Fibroblast of skin of right biceps (primary cell): ENCODE results near the gene ABCC10.
"Not testable (repeated sequence)": the region's sequence is repeated elsewhere in the genome, so short reads cannot be mapped to it uniquely, and the experiment has no call there.

Source experiments
- DNase-seq: peaks from one replicate; pipeline ENCODE4 v3.0.0-alpha.2; 2013

The ABCC10 gene

DNA sequence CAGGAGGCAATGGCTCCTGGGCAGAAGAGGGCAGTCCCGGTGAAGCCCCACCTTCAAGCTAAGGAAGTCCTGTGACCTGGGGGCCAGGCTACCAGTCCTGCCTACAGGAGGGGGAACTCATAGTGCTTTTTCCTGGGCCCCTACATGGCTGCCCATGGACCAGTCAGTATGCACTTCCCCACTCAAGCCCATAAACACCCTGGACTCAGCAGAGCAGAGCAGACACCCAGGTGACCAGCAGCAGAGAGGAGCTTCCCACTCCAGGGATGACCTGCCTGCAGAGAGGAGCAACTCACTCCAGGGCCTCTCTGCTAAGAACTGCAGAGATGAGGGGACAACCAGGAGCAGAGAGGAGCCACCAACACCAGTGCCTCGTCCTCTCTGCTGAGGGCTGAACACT, 14.3 kb upstream of the ABCC10 start:
- DNase-seq: no peak

- DNase-seq: not testable (repeated sequence)
Observed at GRCh38 chr6:43415275-43415674, 12.1 kb upstream of the ABCC10 start.

GRCh38 chr6:43416935-43417334, 10.4 kb upstream of the ABCC10 start:
- no peak for DNase-seq

- no peak for DNase-seq
Observed at GRCh38 chr6:43420012-43420709, 7.2 kb upstream of the ABCC10 start.

DNA sequence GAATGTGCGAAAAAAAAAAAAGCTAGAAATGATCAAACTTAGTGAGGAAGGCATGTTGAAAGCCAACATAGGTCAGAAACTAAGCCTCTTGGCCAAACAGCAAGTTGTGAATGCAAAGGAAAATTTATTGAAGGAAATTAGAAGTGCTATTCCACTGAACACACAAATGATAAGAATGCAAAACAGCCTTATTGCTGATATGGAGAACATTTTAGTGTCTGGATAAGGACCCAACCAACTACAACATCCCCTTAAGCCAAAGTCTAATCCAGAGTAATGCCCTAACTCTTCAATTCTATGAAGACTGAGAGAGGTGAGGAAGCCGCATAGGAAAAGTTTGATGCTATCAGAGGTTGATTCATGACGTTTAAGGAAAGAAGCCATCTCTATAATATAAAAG, 5.5 kb upstream of the ABCC10 start:
- no peak for DNase-seq

- DNase-seq: not testable (repeated sequence)
Observed at GRCh38 chr6:43425083-43425482, 2.3 kb upstream of the ABCC10 start.

DNA sequence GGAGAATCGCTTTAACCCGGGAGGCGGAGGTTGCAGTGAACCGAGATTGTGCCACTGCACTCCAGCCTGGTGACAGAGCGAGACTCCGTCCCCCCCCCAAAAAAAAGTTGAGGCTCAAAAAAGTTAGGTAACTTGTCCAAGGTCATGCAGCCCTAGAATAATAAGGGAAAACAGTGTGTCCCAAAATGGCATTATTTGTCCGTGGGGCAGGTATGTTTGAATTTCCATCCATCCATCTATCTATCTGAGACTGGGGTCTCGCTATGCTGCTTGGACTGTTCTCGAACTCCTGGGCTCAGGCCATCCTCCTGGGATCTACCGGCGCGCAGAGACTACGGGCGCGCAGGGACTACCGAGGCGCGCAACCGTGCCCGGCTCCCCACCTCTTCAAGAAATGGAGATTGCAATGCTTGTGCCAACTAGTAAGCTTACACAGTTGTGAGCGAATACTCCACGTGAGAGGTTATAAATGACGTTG, 374 bp upstream of the ABCC10 start:
- DNase-seq: no peak

- DNase-seq: no peak
Observed at GRCh38 chr6:43428112-43428570, 800 bp downstream of the ABCC10 start.

DNA sequence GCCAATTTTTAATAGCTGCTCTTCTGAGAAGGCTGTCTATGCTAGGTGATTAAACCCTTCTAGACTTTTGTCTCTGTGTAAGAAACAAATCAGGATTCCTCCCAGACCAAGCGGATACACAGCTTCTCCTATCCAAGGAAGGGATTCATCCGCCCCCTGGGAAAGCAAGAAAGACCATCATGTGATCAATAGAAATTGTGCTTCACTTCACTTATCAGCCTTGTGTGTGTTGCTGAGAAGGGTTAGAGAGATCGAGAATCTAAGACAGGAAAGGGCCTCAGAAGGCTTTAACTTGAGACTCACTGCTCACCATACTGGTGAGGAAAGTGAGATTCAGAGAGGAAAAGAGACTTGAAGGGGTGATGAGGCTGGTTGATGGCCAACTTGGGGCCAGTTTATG, 1.5 kb downstream of the ABCC10 start:
- DNase-seq: no peak

GRCh38 chr6:43432009-43432945, 4.9 kb downstream of the ABCC10 start:
- DNase-seq: no peak

- no peak for DNase-seq
Observed at GRCh38 chr6:43433148-43433547, 5.8 kb downstream of the ABCC10 start.

DNA sequence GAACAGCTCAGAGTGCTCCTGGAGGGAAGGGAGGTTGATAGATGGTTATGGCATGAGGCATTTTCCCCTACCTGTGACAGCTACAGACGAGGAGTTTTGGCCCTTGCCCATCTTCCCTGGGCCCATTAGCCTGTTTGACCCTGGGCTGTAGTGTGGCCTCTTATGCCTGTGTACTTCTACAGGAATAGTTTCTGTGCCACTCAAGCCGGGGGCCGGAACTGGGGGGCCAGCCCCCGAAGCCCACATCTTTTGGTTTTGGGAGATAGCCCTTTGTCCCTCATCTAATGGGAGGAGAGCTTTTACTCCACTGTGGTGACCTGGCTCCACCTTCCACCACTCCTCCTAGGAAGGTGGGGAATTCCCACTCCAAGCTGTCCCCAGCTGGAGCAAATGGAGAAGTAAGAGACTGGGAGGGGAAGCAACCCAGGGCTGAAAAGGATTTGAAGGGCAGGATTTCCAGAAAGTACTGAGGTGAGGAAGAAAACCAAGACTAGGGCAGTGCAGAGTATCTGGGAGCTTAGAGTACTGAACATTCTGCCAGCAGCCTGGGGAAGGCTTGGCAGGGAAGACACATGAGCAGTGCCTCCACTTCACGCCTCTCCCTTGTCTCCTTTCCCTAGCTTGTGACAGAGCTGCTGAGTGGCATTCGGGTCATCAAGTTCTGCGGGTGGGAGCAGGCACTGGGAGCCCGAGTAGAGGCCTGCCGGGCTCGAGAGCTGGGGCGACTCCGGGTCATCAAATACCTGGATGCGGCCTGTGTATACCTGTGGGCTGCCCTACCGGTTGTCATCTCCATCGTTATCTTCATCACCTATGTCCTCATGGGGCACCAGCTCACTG, 6.9 kb downstream of the ABCC10 start:
- DNase-seq: no peak

DNA sequence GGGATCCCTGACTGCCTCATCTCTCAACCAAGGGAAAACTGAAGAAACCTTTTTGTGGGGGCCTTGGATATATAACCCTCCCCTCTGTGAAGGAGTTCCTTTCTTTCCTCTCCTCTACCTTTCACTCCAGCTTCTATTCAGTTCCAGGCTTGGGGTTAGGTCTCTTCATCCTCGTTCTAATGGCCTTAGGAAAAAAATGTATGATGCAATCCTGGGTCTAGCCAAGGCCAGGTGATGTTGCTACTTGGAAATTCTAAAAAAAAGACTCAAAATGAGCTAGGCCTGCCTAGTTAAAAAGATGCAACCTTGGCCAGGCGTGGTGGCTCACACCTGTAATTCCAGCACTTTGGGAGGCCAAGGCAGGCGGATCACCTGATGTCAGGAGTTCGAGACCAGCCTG, 7.6 kb downstream of the ABCC10 start:
- DNase-seq: no peak

- DNase-seq: no peak
Observed at GRCh38 chr6:43435682-43436437, 8.5 kb downstream of the ABCC10 start.

GRCh38 chr6:43436577-43437282, 9.4 kb downstream of the ABCC10 start:
- DNase-seq: peak; percentile 79

DNA sequence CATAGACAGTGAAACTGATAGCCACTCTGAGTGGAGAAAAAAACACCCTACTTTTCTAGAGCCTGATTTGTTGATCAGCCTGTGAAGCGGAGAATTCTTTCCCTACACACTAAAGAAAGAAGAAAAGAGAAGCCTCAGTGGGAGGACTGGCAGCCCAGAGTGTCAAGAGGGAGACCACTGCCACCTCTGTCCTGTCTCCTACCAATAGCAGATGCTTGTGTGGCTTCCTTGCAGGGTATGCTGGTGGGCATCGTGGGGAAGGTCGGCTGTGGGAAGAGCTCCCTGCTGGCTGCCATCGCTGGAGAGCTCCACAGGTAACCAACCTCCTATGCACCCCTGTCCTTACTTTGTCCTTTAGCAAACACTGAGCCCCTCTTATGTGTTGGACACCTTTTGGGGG, 10.4 kb downstream of the ABCC10 start:
- no peak for DNase-seq

- no peak for DNase-seq
Observed at GRCh38 chr6:43442935-43443334, 15.6 kb downstream of the ABCC10 start.

DNA sequence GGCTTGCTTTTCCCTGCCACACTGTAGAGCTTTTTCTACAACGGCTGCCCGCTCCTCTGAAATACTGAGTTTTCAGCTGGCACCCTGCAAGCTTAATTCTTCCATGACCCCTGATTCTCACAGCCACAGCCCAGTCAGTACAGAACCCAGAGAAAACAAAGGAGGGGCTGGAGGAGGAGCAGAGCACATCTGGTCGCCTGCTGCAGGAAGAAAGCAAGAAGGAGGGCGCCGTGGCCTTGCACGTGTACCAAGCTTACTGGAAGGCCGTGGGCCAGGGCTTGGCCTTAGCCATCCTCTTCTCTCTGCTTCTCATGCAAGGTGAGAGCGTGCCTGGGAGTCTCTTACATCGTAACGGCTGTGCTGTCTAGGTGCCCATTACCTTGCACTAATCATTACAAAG, 16.7 kb downstream of the ABCC10 start:
- DNase-seq: no peak

DNA sequence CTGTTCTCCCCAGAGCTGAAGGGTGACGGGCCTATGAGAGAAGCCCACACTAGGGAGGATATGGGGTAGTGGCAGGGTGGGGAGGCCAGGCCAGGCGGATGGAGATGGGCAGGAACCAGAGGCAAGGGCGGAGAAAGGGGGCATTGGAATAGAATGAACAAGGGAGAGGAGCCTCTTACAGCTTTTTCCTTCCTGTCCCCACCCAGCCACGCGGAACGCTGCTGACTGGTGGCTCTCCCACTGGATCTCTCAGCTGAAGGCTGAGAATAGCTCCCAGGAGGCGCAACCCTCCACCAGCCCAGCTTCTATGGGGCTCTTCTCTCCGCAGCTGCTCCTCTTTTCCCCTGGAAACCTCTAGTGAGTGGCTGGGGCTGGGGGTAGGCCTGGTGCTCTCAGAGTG, 17.2 kb downstream of the ABCC10 start:
- no peak for DNase-seq

- no peak for DNase-seq
Observed at GRCh38 chr6:43445576-43445975, 18.2 kb downstream of the ABCC10 start.

GRCh38 chr6:43447604-43448003, 20.3 kb downstream of the ABCC10 start:
- no peak for DNase-seq

GRCh38 chr6:43448916-43449315, 21.6 kb downstream of the ABCC10 start:
- no peak for DNase-seq
